DLD1 (cell line): ENCODE measurements around the gene LSM4.

Experiments
- in situ Hi-C: cut with HindIII; loops from 2 replicates; pipeline ENCODE4 v1.10.0; 2017; ENCODE audit warnings: low sequenced_read_pairs

The LSM4 gene

DNA sequence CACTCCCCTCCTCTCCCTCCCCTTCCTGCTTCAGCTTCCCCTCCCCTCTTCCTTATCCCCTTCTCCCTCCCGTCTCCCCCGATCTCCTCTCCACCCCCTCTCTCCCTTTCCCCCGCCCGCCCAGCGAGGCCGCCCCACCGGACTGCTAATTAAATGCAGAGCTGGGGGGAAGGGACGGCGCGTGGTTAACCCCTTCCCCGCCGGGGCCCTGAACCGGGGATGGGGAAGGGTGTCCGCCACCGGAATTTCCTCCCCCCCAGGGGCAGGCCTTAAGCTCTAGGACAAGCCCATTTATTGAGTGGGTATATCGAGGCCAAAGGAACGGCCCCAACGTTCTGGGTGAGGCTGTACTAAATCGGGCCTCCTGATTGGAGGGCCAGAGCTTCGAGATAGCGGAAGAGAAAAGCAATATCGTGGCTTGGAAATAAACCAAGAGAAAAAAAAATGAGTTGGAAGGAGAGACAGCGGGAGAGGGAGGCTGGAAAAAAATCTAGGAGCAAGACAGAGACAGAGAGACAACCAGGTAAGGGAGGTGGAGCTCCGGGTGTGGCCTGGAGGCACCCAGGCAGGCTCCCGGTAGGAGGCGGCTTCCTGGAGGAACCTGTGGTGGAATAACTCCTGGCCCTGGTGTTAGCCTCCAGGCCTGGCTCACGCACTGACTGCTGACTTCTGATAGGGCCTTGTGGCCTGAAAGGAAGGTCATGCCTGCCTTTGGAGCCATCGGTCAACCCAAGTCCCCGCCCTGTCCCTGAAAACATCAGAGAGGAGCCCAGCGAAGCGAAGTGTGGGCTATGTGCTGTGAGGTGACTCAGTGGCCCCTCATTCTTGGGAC, 29.9 kb downstream of the LSM4 start:
- in situ Hi-C loops: no loop called here

DNA sequence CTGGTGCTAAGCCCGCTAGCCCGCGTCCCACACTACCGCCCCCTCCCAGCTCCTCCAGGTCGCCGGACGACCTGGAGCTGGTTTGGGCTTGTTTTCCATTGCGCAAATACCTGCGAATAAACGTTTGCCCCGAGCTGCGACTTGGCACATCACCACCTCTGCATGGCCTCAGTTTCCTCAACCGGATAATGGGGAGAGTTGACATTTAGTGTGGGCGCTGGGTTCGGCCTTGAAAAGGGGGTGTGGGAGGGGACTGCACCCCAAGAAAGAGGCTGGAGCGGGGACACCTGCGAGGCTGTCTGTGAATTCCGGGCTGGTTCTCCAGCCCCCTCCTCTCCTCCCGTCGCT, 30.4 kb downstream of the LSM4 start:
- in situ Hi-C loops: no loop called here

DNA sequence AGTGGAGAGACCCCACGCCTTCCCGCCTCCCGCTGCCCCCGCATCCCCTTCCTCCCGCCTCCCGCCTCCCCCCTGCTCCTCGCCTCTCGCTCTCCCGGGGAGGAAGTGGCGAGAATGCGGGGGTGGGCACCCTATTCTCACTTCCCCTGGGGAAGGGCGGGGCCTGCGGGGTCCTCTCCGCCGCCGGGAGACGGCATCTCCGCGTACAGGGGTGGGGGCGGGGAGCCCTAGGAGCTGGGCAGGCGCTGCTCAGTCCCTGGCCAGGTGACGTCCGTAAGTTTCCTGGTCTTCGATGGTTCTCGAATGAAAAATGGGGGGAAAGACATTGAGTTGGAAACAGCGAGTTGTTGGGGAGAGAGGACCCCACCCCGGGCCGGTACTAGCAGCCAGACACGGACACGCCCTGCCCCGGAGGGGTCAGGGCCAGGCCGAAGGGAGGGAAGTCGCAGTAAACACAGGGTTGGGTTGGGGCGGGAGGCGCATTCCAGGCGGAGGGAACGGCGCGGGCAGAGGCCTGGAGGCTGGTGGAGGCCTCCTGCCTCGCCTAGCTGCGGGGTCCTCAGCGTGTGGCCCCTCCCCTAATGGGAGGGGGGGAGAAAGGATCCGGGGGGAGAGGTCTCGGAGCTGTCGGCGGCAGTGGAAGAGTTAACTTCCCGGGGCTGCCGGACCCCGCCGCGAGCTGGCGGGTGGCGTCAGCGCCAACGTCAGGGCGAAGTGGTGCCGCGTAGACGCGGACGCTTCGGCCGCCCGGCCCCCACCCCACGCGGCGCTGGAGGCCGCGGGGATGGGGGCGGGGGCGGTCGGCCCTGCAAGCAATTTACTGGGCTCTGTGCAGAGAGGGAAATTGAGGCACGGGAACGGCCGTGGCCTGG, 31.1 kb downstream of the LSM4 start:
- in situ Hi-C loops: no loop called here

DNA sequence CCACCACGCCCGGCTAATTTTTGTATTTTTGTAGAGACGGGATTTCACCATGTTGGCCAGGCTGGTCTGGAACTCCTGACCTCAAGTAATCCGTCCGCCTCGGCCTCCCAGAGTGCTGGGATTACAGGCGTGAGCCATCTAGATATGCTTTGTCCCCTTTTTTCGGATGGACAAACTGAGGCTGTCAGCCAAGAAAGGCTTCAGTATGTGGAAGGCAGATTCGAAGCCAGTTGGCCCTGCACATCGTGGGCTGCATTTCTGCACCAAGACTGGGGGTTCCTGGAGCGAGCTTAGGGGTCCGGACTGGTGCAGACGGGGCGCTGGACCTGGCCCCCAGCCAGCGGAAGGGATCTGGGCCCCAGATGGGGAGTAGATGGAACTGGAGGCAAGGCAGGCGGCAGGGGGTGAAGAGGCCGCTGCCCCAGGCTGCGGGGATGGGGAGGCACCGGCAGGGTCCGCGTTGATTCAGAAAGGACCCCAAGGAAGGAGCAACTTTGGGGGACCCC, 31.8 kb downstream of the LSM4 start:
- in situ Hi-C loops: no loop called here

DNA sequence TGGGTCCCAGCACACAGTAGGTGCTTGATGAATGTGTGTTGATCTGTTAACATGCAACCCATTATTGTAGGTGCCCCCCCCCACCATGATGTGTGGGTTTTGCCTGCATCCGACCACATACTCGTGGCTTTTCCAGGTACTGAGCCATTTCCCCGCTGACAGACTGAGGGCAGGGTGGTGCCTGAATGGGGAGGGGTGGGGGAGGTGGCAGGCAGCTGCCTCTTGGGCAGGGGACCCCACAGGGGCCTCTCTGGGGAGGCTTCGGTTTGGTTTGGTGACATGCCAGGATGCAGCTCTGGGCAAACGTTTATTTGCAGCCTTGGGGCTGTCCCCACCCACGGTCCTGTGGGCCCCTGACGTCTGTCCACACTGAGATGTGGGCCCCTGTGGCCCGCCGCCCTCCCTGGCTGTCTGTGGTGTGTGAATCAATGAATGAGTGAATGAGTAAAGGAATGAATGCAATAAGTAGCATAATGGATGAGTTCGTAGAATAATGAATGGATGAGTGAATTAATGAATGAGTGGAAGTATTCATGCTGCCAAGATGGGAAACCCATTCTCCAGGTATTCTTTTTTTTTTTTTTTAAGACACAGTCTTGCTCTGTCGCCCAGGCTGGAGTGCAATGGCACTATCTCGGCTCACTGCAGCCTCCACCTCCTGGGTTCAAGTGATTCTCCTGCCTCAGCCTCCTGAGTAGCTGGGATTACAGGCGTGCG, 32.4 kb downstream of the LSM4 start:
- in situ Hi-C loops: no loop called here

DNA sequence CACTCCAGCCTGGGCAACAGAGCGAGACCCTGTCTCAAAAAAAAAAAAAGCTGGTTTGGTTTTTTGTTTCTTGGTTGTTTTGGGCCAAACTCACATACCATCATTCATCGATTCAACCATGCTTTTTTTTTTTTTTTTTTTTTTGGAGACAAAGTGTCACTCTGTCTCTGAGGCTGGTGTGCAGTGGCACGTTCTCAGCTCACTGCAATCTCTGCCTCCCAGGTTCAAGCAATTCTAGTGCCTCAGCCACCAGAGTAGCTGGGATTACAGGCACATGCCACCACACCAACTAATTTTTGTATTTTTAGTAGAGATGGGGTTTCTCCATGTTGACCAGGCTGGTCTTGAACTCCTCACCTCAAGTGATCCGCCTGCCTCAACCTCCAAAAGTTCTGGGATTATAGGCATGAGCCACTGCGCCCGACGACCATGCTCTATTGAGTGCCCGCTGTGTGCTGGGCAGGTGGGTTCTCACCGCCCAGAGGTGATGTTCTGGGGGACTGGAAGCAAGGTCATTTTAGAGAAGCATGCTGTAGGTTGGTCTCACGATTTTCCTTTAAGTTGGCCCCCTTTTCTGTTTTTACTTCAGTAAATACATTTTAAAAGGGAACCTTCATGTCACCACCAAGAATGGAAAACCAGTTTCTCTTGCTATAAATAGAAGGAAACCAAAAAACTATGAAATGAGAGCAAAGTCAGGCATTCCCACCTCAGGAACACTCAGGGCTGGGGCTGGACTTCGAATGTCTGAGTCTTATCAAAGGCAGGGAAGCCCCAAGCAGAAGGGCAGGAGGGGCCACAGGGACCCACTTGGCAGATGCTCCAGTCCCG, 33.2 kb downstream of the LSM4 start:
- in situ Hi-C loops: no loop called here

DNA sequence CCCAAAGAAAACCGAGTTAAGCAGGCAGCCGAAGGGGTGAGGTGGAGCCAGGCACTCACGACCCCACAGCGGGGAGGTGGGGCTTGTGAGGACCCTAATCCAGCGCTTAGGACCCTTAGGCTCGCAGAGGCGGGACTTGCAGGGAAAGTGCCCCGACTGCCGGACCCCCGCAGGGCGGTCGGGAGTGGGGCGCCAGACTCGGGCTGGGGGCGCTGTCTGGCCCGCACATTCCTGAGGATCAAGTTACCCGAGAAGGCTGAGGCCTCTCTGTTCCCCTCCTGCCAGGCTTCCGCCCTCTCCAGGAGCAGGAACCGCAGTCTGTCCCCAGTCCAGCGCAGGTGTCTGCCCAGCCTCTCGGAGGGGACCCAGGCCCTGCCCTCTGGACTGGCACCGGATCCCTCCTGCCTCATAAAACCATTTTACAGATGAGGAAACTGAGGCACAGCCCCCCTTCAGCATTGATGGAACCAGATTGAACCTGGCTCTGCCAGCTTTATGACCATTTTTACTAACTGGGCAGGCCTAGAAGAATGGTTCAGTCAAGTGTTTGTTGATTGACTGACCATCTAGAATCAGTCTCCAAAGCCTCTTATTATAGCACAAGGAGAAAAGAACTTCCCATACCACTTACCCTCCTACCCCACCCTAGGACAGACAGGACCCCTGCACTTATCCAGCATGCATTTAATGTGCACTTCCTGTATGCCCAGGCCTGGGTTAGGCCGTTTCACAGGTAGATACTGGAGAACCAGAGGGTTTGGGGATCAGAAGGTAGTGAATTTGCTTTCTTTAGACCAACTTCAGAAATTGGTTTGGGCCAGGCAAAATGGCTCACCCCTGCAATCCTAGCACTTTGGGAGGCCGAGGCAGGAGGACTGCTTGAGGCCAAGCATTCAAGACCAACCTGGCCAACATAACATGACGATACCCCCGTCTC, 34.8 kb downstream of the LSM4 start:
- in situ Hi-C loops: no loop called here

DNA sequence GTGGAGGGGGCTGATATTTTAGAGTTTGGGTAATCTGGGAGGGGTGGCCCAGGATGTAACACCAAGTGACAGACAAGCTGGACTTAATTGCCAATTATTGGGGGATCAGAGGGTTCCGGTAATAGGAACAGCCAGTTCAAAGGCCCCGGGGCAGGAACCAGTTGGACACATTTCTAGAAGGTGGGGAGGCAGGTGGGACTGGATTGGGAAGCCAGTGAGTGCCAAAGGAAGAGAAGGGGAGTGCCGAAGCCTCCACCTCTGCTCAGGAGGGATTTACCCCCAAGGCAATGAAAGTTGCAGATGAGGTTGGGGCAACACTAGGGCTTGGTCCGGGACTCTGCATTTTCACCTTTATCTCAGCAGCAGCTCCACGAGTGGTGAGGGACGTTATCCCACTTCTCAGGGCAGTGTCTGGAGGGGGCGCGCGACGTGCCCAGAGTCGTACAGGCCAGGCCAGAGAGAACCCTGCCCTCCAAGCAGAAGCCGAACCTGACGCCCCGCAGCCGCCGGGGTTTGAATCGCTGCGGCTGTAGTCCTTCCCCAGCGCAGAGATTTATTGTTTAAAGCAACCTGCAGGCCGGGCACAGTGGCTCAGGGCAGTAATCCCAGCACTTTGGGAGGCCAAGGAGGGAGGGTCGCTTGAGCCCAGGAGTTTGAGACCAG, 35.8 kb downstream of the LSM4 start:
- in situ Hi-C loops: no loop called here

DNA sequence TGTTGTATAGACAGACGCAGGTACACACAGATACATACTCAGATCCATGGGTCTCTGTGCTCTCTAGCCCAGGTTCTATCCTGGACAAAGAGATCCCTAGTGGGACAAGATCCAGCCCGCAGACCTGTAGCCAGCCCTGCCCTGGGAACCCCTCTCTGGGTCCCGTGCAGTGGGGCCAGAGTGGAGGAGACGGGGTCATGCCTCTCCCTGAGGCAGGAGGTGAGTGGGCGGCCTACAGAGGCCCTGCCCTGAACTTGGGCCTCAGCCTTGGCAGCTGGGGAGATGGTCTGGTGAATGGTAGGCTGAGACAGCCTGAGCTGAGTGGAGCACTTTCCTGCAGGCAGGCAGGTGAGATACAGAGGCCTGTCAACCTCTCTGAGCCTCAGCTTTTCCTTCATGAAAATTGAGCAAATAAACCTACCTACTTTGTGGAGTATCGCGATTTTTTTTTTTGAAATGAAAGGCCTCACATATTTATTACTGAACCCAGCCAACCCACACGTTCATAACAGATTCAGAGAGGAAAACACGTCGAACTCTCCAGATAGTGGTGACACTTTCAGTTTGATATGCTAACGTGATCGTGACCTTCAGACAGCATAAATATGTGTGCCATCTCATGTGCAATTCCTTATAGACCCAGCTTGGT, 38.0 kb downstream of the LSM4 start:
- in situ Hi-C loops: no loop called here

DNA sequence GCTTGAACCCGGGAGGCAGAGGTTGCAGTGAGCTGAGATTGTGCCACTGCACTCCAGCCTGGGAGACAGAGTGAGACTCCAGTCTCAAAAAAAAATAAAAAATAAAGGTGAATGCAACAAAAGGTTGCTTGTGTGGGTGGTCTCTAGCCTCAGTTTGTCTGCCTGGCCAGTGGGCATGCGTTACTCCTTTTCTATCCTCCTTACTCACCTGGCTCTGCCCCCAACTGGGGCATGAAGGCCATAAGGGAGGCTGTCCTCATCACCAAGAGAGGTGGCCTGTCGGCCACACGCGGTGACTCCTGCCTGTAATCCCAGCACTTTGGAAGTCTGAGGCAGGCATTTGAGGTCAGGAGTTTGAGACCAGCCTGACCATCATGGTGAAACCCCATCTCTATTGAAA, 39.5 kb downstream of the LSM4 start:
- in situ Hi-C loops: no loop called here

DNA sequence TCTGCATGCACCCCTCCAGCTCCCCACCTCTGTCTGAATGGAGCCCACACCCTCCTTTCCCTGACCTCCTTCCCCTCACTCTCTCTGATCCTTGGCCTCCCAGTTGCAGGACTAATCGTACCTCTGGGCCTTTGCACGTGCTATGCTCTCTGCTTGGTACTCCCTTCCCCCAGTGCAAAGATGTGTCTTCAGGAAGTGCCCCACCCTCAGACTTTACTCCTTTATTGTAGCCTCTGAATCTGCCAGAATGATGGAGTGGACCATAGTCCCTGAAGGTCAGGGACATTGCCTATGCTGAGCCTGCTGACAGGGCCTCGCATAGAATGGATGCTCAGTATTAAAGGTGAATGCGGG, 40.1 kb downstream of the LSM4 start:
- in situ Hi-C loops: no loop called here

DNA sequence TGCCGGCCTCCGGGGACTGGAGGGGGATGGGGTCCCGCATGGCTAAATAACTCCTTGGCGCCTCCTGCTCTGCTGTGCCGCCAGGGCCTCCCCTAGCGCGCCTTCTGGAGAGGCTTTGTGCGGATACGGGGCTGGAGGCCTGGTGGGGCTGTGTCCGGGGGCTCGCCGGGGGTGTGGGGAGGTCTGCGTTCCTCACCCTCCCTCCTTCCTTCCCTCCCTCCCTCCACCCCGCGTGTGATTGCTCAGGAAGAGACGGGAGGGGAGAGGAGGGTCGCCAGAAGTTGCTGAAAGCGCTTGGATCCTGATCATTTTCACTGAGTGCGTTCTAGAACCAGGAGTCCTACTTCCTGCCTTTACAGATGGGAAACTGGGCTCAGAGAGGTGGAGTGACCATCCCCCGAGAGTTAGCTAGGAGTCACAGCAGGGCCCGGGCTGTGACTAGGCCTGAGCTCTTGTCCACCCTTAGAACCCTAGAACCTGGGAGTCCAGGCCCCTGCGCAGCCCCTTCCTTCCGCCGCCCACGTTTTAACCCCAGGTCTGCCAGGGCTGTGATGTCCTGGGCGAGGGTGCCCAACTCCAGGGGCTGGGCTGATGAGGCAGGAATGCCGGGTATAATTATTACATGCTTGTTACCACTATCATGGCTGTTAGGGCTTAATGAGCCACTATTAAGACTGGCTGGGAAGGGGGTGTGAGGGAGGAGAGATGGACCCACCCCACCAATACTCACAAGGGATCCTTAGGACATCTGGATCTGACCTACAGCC, 40.7 kb downstream of the LSM4 start:
- in situ Hi-C loops: no loop called here

DNA sequence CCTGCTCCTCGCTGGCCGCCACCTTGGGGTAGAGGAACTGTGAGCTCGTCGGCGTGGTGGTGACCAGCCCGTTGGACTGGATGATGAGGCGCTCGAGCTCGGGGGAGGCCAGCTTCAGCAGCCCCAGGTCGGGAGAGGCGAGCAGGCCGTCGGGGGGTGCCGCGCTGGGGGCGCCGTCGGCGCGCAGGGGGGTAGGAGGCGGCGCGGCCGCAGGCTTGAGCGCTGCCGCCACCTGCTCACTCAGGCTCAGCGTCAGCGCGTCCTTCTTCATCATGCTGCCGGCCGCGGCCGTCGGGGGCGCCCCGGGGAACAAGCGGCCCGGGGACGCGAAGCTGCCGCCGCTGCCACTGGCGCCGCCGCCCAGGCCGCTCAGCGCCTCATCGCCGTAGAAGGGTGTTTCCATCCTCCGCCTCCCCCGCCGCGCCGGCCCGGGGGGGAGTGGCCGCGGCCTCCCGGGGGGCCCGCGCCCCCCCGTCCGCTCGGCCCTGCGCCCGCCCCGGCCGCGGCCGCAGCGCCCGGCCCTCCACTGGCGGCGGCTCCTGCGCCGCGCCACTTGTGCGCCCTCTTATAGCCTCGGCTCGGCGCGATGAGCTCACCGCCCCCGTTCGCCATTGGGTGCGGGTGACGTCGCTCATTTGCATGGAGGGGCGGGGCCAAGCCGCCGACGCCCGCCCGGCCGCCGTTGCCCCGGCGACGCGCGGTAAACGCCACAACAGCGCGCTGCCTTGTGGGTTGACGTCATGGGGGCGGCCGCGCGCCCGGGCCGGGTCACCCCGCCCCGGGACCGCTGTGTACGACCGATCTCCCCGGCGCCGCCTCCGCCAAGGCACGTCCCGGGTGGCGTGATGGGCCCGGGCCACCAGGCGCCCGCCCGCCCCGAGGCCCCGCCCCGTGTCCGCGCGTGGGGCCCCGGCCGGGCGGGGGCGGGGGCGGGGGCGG, 41.5 kb downstream of the LSM4 start, which contains the start of gene JUND:
JUND (minus strand) TSS at position 541 of the 939 bp plus-strand sequence; CDS start at position 403, 138 bp downstream.
- in situ Hi-C loops: no loop called here

DNA sequence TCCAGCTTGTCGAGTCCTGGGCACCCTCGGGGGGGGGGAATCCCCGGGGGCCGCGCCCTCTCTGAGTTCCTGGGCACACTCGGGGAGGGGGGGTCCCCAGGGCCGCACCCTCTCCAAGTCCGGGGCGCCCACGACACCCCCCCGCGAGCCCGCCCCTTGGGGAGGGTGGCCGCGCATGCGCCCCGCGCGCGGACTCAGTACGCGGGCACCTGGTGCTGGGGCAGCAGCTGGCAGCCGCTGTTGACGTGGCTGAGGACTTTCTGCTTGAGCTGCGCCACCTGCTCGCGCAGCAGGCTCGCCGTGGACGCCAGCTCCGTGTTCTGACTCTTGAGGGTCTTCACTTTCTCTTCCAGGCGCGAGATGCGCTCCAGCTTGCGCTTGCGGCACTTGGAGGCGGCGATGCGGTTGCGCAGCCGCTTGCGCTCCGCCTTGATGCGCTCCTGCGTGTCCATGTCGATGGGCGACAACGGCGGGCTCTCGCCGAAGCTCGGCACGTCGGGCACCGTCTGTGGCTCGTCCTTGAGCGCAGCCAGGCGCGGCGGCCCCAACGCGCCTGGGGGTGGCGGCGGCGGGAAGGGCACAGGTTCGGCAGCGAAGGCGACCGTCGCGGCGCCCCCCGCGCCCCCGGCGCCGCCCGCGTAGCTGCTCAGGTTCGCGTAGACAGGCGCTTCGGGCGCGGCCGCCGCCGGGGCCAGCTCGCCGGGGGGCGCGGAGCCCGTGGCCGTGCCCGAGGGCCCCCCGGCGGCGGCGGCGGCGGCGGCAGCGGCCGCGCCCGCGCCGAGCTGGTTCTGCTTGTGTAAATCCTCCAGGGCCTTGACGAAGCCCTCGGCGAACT, 42.4 kb downstream of the LSM4 start:
- in situ Hi-C loops: no loop called here

DNA sequence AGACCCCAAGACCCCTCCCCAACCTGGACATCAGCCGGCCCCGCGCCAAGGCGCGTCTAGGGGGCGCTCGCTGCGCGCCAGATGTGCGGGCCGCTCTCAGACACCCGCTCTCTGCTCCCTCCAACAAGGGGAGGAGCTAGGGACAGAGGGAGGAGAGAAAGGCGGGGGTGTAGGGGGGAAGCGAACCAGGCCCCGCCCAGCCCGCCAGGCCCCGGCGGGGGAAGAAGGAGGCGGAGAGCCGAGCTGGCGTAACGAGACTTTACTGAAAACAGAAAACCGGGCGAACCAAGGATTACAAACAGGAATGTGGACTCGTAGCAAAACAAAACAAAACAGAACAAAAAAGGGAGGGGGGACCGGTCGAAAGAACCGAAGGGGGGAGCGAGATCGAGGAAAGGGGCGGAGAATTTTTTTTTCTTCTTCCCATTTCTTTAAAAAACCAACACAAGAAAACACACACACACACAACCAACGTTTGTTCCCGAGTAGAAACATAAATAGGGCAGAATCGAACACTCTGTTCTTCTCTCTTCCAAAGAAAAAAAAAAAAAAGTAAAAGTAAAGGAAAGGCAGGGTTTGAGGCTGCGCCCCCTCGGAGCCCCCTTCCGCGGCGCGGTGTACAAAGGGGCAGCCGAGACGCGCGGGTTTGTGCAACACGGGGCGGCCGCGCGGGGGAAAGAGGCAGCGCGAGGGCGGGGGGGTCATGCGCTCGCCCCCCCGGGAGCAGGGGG, 43.2 kb downstream of the LSM4 start:
- in situ Hi-C loops: no loop called here
